HG03025 (cell line): Measurements from ENCODE around the gene TMEM191C.
"Not testable (repeated sequence)": the region's sequence is repeated elsewhere in the genome, so short reads cannot be mapped to it uniquely, and the experiment has no call there.

Experiments
- ATAC-seq: cut with Tn5 transposase; IDR thresholded peaks from one replicate; pipeline ENCODE4 v1.9.1; 2021; ENCODE audit warnings: mild to moderate bottlenecking, moderate library complexity; ENCODE audit not compliant: unreplicated experiment, low FRiP score

The TMEM191C gene

GRCh38 chr22:21445437-21446127 is 21.6 kb upstream of the TMEM191C start:
- ATAC-seq = no peak

GRCh38 chr22:21446128-21446826 is 20.9 kb upstream of the TMEM191C start:
- no peak for ATAC-seq

- ATAC-seq = no peak
Measured at GRCh38 chr22:21446827-21447690, 20.1 kb upstream of the TMEM191C start.

- no peak for ATAC-seq
Measured at GRCh38 chr22:21447694-21448402, 19.3 kb upstream of the TMEM191C start.

GRCh38 chr22:21448627-21449416 is 18.4 kb upstream of the TMEM191C start:
- ATAC-seq = no peak

GRCh38 chr22:21449531-21450319 is 17.5 kb upstream of the TMEM191C start:
- ATAC-seq = no peak

GRCh38 chr22:21450320-21450831 is 16.8 kb upstream of the TMEM191C start:
- no peak for ATAC-seq

GRCh38 chr22:21450858-21451353 is 16.3 kb upstream of the TMEM191C start:
- no peak for ATAC-seq

- no peak for ATAC-seq
Measured at GRCh38 chr22:21451545-21452520, 15.4 kb upstream of the TMEM191C start.

- not testable (repeated sequence) for ATAC-seq
Measured at GRCh38 chr22:21452666-21453065, 14.5 kb upstream of the TMEM191C start.

GRCh38 chr22:21454998-21455333 is 12.2 kb upstream of the TMEM191C start:
- ATAC-seq = not testable (repeated sequence)

- ATAC-seq = no peak
Measured at GRCh38 chr22:21455334-21456089, 11.7 kb upstream of the TMEM191C start.

- no peak for ATAC-seq
Measured at GRCh38 chr22:21457023-21457787, 10.0 kb upstream of the TMEM191C start.

GRCh38 chr22:21462672-21463071 is 4.5 kb upstream of the TMEM191C start:
- ATAC-seq = not testable (repeated sequence)

- ATAC-seq = peak; percentile 77
Measured at GRCh38 chr22:21468194-21469096, 1.3 kb downstream of the TMEM191C start.
